HUES6 (cell line): ENCODE measurements around the gene C2.

ENCODE experiments used
- H3K27ac ChIP-seq: 2 replicates; pipeline ENCODE4 v1.7.0; 2013; ENCODE audit warnings: low read depth, mild to moderate bottlenecking, low read length, inconsistent platforms
- H3K27me3 ChIP-seq: 2 replicates; pipeline ENCODE4 v1.6.1; 2013; ENCODE audit warnings: low read length; ENCODE audit not compliant: control insufficient read depth, insufficient read depth
- H3K36me3 ChIP-seq: 2 replicates; pipeline ENCODE4 v1.6.1; 2013; ENCODE audit warnings: low read length; ENCODE audit not compliant: control insufficient read depth, insufficient read depth
- H3K4me1 ChIP-seq: 2 replicates; pipeline ENCODE4 v1.6.1; 2013; ENCODE audit warnings: low read length; ENCODE audit not compliant: control insufficient read depth, insufficient read depth
- H3K4me3 ChIP-seq: 2 replicates; pipeline ENCODE4 v1.5.1; 2013; ENCODE audit warnings: low read depth, low read length
- H3K9ac ChIP-seq: one replicate; pipeline ENCODE4 v1.6.1; 2013; ENCODE audit warnings: mild to moderate bottlenecking, low read length
- H3K9me3 ChIP-seq: 2 replicates; pipeline ENCODE4 v1.6.1; 2013; ENCODE audit warnings: low read depth, low read length; ENCODE audit not compliant: control insufficient read depth, insufficient read depth

The C2 gene

DNA sequence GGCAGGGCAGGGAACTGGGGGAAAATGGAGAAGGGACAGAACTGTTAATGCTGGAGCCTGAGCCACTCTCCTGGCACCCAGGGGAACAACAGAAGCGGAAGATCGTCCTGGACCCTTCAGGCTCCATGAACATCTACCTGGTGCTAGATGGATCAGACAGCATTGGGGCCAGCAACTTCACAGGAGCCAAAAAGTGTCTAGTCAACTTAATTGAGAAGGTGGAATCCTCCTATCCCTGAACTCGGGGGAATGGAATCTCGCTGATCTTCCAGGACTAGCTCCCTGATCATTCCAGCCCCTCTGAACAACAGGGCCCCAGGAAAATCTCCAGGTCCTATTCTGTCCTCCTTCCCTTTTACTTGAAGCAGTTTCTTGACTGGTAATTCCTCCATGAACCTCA lies 20.3 kb downstream of the C2 start:
- no peak overlapping the region for H3K4me3 ChIP-seq
- H3K27ac ChIP-seq: no peak overlapping the region
- no peaks in the 10 kb centered on the region for H3K4me1 ChIP-seq
- H3K36me3 ChIP-seq: peaks cover 24% of the 10 kb centered on the region
- H3K9ac ChIP-seq: no peak overlapping the region
- H3K27me3 ChIP-seq: peaks cover 40% of the 10 kb centered on the region
- no peaks in the 10 kb centered on the region for H3K9me3 ChIP-seq

DNA sequence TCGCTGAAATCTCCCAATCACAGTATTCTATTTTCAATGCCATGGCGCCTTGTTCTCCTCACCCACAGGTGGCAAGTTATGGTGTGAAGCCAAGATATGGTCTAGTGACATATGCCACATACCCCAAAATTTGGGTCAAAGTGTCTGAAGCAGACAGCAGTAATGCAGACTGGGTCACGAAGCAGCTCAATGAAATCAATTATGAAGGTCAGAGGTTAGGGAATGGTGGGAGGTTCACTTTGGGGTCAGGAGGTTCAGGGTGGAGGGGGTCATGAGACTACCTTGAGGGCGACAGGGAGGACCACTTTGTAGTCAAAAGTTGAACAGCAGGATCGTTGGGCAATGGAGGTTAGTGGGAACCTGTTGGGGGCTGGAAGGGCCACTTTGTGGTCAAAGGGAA lies 20.8 kb downstream of the C2 start:
- Histone ChIP-seq H3K9ac (no peak overlapping the region), H3K27ac (no peak overlapping the region), H3K4me3 (no peak overlapping the region), H3K27me3 (peaks cover 36% of the 10 kb centered on the region), H3K36me3 (peaks cover 28% of the 10 kb centered on the region), H3K4me1 (no peaks in the 10 kb centered on the region), H3K9me3 (no peaks in the 10 kb centered on the region)

DNA sequence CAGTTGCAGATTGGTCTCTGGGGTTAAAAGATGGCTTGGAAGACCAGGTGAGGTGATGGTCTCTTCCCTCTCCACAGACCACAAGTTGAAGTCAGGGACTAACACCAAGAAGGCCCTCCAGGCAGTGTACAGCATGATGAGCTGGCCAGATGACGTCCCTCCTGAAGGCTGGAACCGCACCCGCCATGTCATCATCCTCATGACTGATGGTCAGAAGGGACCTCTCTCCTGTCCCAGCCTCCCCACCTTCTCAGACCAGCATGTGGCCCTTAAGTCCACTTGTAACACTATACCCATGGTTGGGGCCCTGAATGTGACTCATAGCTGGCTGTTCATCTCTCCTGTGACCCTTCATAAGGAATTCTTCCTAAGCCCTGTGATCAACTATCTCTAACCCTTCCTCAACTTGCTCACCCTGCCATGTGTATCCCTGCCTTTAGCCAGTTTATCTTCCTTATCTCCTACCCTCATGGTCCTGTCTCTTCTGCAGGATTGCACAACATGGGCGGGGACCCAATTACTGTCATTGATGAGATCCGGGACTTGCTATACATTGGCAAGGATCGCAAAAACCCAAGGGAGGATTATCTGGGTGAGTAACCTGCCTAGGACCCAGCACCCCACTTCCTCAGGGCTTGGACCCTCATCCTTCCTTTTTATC lies 21.4 kb downstream of the C2 start:
- H3K4me1 ChIP-seq: no peaks in the 10 kb centered on the region
- peaks cover 30% of the 10 kb centered on the region for H3K27me3 ChIP-seq
- H3K9ac ChIP-seq: no peak overlapping the region
- no peak overlapping the region for H3K4me3 ChIP-seq
- peaks cover 34% of the 10 kb centered on the region for H3K36me3 ChIP-seq
- H3K9me3 ChIP-seq: no peaks in the 10 kb centered on the region
- no peak overlapping the region for H3K27ac ChIP-seq

DNA sequence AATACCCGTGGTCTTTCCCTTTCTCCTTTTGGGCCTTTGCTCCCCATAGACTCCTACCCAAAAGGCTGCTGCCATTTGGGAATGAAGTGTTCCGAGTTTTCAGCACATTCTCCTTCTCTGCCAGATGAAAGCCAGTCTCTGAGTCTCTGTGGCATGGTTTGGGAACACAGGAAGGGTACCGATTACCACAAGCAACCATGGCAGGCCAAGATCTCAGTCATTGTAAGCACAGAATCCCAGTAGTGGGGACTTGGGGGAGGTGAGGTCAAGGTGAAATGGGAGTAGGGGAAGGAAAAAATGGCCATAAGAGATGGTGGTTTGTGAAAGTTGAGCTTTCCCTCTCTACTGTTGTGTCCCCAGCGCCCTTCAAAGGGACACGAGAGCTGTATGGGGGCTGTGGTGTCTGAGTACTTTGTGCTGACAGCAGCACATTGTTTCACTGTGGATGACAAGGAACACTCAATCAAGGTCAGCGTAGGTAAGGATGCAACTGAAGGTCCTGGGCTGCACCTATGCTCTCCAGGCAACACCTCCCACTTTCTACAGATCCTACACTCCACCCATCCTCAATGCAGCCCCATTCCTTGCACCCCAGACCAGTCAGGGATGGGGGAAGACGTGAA lies 22.5 kb downstream of the C2 start:
- H3K4me3 ChIP-seq: no peak overlapping the region
- H3K27ac ChIP-seq: no peak overlapping the region
- no peaks in the 10 kb centered on the region for H3K9me3 ChIP-seq
- peaks cover 24% of the 10 kb centered on the region for H3K27me3 ChIP-seq
- peaks cover 46% of the 10 kb centered on the region for H3K36me3 ChIP-seq
- no peaks in the 10 kb centered on the region for H3K4me1 ChIP-seq
- H3K9ac ChIP-seq: no peak overlapping the region

DNA sequence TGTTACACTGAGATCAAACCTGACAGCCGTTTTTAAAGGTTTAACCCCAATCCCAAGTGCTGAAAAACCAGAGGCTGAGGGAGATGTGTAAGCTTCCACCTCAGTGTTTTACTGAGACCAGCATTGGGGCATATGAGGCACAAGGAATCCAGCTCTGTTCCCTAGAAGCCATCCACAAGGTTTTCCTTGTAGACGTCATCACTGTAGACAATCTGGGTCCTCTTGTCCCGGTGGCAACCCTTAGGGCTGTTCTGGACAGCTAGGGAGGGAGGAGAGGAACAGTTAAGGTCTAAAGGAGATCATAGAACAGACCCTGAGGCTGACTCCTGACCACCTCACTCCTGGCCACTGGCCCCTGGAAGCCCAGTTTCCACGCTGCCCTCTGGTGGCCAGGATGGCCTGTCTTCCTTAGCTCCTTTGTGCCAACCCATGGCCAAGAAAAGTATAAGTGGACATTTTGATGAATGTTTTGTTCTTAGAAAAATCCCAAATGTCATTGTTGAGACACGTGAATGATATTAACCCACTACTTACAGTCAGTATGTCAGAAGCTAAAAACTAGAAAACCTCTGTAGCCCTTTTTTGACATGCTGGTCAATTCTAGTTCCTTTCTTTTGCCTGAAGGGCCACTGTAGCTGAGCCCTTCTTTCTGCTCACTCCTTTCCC lies 24.8 kb downstream of the C2 start:
- Histone ChIP-seq H3K9me3 (no peaks in the 10 kb centered on the region), H3K9ac (no peak overlapping the region), H3K27me3 (peaks cover 11% of the 10 kb centered on the region), H3K4me3 (no peak overlapping the region), H3K27ac (no peak overlapping the region), H3K4me1 (no peaks in the 10 kb centered on the region), H3K36me3 (peaks cover 64% of the 10 kb centered on the region)

DNA sequence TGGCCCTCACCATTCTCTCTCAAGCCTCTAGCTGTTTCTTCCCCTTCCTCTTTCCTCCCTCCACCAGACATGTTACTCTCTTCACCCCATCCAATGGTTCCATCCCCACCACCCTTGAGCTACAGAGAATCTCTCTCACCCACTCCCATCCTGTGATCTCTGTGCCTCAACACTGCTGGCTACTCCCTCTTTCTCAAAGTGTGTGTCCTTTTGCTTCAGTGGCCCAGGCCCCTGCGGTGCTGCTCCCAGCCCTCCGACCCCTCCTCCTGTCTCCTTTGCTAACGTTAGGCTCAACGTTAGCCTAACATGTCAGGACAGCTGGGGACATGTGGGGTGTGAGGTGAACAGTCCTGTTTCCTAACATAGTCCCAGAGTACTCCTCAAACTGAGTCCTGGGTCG lies 25.4 kb downstream of the C2 start:
- H3K27me3 ChIP-seq: peaks cover 4% of the 10 kb centered on the region

DNA sequence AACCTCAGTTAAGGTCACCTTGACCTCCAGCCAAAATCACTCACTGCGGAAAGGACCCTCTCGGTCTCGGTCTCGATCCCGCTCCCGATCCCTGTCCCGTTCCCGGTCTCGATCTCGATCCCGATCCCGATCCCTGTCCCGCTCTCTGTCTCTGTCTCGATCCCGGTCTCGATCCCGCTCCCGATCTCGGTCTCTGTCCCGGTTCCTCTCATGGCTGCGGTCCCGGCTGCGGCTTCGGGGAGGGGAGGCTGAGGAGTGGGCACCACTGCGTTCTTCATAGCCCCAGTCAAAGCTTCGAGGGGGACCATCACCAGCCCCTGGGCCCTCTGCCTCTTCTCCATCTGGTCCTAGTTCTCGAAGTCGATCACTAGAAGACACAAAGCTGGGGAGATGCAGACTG lies 27.0 kb downstream of the C2 start:
- H3K4me3 ChIP-seq: no peak overlapping the region
- 0 out of 2 replicates have a peak, but pooled peaks cover 6% of the 10 kb centered on the region for H3K4me1 ChIP-seq
- peaks cover 64% of the 10 kb centered on the region for H3K36me3 ChIP-seq
- H3K9ac ChIP-seq: no peak overlapping the region
- no peaks in the 10 kb centered on the region for H3K27me3 ChIP-seq
- H3K9me3 ChIP-seq: no peaks in the 10 kb centered on the region
- no peak overlapping the region for H3K27ac ChIP-seq

More for the DNA sequence above, 25.4 kb downstream of the C2 start:
- Histone ChIP-seq H3K4me1 (0 out of 2 replicates have a peak, but pooled peaks cover 2% of the 10 kb centered on the region), H3K27ac (no peak overlapping the region), H3K9me3 (no peaks in the 10 kb centered on the region), H3K4me3 (no peak overlapping the region), H3K36me3 (peaks cover 64% of the 10 kb centered on the region), H3K9ac (no peak overlapping the region)

DNA sequence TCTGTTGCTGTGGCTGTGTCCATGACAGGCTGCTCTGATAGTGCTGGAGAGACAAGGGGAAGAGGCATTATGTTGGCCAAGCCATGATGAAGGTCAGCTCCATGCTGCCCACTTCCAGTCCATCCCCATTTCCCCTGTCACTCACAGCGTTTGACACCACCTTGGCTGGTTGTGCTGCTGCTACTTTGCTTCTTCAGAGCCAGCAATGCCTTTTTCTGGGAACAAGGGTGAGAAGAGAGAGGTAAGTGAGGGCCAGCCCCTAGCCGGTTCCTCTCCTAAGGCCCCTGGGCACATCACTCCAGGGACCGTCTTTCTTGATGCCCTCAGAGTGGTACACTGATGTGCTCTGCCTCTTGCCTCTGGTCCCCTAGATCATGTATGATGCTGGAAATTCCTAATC lies 29.3 kb downstream of the C2 start:
- Histone ChIP-seq H3K4me1 (peaks cover 10% of the 10 kb centered on the region; the same call in 1 of the 2 replicates), H3K27me3 (no peaks in the 10 kb centered on the region), H3K4me3 (no peak overlapping the region), H3K36me3 (peaks cover 70% of the 10 kb centered on the region), H3K9me3 (no peaks in the 10 kb centered on the region), H3K9ac (no peak overlapping the region), H3K27ac (no peak overlapping the region)

DNA sequence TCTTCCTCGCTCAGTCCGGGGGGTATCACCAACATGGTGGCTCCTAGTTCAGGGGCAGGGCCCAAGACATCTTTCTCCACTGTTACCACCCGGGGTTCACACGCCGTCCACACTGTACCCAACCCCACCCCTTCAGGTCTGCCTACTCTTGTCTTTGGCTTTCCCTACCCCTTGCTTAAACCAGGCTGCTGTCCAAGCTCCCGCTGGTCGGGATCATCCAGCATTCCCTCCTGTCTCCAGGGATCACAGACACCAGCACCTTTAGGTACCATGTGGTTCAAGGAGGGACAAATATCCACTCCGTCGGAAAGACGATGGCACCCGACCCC lies 30.9 kb downstream of the C2 start:
- no peaks in the 10 kb centered on the region for H3K9me3 ChIP-seq
- peaks cover 10% of the 10 kb centered on the region; the same call in 1 of the 2 replicates for H3K4me1 ChIP-seq
- H3K27ac ChIP-seq: 0 out of 2 replicates have a peak overlapping the region, but pooled peaks have one; percentile 2
- H3K9ac ChIP-seq: peak overlapping the region; percentile 84
- H3K27me3 ChIP-seq: no peaks in the 10 kb centered on the region
- peak overlapping the region; percentile 91 for H3K4me3 ChIP-seq
- H3K36me3 ChIP-seq: peaks cover 71% of the 10 kb centered on the region

DNA sequence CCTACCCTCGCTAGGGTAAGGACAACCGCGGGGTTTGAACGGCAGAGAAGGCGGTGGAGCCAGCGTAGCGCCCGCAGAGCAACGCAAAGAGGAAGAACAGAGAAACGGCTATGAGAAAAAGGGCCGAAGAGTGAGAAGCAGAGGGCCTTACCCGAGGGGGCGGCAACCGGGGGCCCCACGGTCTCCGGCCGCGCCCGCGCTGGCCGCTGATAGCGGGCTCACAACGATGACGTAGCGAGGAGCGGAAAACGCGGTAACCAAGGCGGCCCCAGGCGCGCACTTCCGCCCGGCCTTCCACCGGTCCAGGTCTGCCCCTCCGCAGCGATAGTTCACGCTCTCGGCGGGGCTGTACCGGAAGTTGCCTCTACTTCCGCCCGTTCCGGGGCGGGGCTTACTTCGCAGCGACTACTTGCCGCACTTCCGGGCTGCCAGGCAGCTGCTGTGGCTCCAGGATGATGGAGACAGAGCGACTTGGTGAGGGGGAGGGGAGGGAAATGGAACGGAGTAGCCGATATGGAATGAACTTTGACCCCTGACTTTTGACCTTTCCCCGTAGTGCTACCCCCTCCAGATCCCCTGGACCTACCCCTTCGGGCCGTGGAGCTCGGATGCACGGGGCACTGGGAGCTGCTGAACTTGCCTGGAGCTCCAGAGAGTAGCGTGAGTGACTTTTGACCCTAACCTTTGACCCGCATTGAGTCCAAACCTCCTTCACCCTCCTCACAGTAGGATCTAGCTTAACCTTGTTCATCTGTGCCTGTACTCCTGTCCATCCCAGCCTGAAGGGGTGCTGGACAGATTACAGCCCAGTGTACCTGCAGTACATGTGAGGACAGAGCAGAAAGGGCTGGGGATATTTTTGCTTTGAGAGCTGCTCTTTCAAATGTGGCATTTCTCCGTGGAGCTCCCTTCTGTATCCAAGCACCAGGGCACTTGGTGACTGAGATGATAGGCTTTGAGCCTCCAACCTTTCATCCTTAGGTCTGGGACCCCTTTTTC lies 31.5 kb downstream of the C2 start, which contains the start of the genes NELFE and SKIC2:
NELFE (minus strand) TSS at position 231 of the 999 bp plus-strand sequence. CDS start 525 bp downstream, outside the sequence.
SKIC2 (plus strand) TSS at position 435 of the 999 bp plus-strand sequence; CDS start at position 453, 18 bp downstream.
- Histone ChIP-seq H3K4me1 (peaks cover 10% of the 10 kb centered on the region; the same call in 1 of the 2 replicates), H3K27ac (peak within 1 kb of the TSS; percentile 83), H3K36me3 (peaks cover 71% of the 10 kb centered on the region)

More for the DNA sequence above, 31.5 kb downstream of the C2 start, which contains the start of the genes NELFE and SKIC2:
- H3K9ac ChIP-seq: peak within 1 kb of the TSS; percentile 90
- peak within 1 kb of the TSS; percentile 91 for H3K4me3 ChIP-seq
- H3K27me3 ChIP-seq: no peaks in the 10 kb centered on the region
- H3K9me3 ChIP-seq: no peaks in the 10 kb centered on the region
